GM12864 (cell line): ENCODE measurements around the gene EGFR.
A peak's percentile ranks its signal among the peaks of the same experiment; 100 is the strongest.

Source experiments
- DNase-seq: peaks from one replicate; pipeline ENCODE4 v3.0.0-alpha.2; 2011; ENCODE audit warnings: low read depth
- H3K4me3 ChIP-seq: 2 replicates; pipeline ENCODE4 v1.5.1; 2011; ENCODE audit warnings: mild to moderate bottlenecking, low read depth, low read length, control low read depth
- TF ChIP-seq, protein P1 (sequence below): IDR thresholded peaks from 2 replicates; pipeline ENCODE4 v1.5.1; 2011; ENCODE audit warnings: low read depth, mild to moderate bottlenecking, moderate library complexity, low read length, control low read depth, inconsistent platforms; ENCODE audit errors: missing control alignments

EGFR gene

DNA sequence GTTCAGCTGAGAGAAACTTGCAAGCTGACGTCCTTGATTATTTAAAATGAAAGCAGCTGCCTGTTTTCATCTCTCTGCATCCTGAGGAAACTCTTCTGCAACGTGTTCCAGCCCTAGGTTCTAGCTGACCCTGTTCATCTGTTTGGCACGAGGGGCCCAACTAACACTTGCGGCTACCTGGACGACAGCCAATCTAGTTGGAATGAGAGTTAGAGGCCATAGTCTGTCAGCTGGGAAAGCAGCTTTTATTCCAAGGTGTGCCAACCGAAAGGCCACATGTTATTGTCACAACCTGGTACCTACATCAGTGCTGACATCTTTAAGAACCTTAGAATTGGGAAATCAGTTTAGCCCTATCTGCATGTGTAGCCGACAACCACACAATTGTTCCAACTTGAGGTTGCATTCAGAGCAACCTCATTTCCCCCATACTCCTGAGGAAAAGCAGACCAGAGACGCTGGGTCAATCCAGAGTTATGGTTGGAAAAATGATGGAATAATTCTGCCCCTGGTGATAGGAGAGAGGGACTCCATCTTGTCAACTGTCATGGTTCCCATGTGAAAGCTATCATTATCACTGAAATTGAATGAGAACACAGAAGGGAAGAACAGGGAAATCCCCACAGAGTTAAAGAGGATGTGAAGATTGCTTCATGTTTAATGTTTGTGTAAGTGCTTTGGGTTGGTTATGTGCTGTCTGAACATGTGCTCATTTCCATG lies 121.6 kb downstream of the EGFR start:
- TF ChIP-seq, protein P1, sequence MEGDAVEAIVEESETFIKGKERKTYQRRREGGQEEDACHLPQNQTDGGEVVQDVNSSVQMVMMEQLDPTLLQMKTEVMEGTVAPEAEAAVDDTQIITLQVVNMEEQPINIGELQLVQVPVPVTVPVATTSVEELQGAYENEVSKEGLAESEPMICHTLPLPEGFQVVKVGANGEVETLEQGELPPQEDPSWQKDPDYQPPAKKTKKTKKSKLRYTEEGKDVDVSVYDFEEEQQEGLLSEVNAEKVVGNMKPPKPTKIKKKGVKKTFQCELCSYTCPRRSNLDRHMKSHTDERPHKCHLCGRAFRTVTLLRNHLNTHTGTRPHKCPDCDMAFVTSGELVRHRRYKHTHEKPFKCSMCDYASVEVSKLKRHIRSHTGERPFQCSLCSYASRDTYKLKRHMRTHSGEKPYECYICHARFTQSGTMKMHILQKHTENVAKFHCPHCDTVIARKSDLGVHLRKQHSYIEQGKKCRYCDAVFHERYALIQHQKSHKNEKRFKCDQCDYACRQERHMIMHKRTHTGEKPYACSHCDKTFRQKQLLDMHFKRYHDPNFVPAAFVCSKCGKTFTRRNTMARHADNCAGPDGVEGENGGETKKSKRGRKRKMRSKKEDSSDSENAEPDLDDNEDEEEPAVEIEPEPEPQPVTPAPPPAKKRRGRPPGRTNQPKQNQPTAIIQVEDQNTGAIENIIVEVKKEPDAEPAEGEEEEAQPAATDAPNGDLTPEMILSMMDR: no peak
- H3K4me3 ChIP-seq: no peak overlapping the region
- DNase-seq: peak; percentile 8

DNA sequence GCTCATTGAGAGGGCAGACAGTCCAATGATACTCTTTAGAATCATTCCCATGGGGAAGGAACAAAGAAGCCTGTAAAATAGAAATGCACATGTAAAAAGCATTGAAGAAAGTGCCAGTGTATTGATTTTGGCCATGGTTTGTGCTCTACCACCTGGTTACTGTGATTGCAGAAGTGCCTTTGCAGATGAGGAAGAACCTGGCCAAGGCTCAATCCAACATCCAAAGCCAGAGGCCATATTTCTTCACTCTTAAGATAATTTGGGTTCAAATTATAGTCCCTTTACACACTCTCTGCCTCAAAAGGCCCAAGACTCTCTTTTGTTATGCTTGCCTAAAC lies 122.1 kb downstream of the EGFR start:
- no peak for DNase-seq
- TF ChIP-seq, protein P1: no peak
- H3K4me3 ChIP-seq: no peak overlapping the region

DNA sequence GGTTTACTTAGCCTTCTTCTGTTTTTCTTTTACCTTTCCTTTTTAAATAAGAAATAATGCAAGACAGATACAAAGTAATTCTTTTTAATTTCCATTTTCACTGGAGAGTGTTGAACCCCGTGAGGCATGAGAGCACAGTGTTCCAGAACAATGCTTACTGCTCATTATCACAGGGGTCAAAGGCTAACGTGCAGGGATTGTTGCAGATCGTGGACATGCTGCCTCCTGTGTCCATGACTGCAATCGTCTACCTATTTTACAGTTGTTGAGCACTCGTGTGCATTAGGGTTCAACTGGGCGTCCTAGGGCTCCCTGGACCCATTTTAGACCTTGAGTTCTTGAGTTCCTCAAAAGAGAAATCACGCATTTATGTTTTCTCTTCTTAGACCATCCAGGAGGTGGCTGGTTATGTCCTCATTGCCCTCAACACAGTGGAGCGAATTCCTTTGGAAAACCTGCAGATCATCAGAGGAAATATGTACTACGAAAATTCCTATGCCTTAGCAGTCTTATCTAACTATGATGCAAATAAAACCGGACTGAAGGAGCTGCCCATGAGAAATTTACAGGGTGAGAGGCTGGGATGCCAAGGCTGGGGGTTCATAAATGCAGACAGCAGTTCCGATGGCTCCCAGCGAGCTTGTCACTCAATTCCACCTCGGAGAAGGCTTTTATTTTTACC lies 124.2 kb downstream of the EGFR start:
- TF ChIP-seq, protein P1: no peak
- H3K4me3 ChIP-seq: no peak overlapping the region
- DNase-seq: no peak

DNA sequence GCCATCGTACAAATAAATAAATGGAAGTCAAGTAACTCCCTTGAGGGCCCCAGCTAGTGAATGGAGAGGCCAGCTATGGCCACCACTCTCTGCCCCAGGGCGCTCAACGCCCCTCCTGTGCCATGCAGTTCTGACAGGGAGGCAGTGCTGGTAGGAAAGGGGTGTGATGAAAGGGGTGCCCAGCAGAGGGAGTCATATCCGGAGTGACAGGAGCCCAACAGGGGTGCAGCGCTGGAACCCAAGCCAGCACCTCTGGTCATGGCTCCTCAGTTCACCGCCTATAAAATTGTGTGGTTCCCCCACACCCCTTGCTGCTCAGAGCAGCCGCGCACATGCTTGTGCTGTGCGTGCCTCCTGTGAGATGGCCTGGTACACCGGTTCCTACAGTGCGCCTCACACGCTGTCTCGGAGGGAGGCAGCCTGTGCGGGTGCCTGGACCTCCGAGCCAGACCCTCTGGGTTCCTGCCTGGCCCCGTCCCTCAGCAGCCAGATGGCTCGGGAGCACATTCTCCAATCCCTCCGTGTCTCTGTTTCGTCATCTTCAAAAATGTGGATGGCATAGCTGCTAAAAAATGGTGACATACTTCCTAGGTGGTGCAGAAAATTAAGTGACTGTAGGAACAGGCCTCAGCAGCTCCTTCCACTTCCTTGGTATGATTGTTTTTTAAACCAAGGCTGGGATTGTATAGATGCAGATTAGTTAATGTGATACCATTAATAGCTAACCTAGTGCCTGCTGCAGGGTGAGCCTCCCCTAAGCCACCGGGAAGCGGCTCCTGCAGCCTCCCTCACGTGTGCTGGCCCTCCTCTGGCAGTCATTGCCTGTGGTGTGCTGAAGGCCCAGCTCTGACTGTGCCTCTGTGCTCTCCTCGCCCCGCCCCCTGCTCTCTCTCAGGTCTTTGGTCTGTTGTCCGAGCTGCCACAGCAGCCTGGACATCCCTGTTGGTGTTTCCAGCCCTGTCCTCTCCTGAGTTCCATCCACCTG lies 125.8 kb downstream of the EGFR start:
- DNase-seq: no peak
- TF ChIP-seq, protein P1: peak; percentile 36
- no peak overlapping the region for H3K4me3 ChIP-seq

DNA sequence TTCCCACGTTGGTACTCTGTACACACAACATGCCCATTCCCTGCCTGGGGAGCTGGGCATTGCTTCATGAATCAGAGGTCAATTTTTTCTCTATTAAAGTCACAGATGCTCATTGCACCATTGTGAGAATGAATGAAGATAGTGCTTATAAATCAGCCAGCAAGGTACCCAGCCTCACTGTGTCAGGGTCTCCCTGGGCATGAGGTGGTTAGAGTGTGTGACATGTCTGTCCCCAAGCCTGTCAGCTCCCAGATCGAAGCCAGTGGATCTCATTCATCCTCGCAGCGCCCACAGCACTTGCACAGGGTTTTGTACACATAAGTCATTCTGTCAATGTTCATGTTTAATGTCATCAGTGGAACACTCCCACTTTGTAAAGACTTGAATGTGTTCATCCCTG lies 126.8 kb downstream of the EGFR start:
- TF ChIP-seq, protein P1: no peak
- DNase-seq: no peak
- H3K4me3 ChIP-seq: no peak overlapping the region

DNA sequence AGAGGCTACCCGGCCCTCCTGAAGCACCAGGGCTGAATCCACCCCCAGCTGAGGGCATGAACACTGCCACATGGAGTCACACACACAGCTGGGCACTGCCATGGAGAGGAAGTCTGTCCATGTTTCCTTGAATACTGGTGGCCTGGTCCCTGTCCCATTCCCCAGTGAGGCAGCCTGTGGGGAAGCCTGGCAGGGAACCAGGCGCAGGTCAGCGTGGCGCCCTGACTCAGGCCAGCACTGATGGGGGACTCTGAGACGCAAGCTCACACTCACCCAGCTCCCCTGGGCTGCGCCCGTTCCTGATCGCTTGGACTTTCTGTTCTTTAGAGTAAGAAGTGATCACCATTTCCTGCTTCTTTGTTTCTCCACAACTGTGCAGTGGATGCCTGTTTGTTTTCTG lies 128.3 kb downstream of the EGFR start:
- no peak for DNase-seq
- H3K4me3 ChIP-seq: no peak overlapping the region
- TF ChIP-seq, protein P1: no peak
